SK-N-SH treated with all-trans-retinoic acid at 6 μM for 48 hours (cell line): ENCODE measurements around the gene THAP7.

Experiments used
- ATAC-seq: fragments of 200-7000 bp; cut with Tn5 transposase; 3 replicates; pipeline ENCODE4 v1.9.1; 2020; ENCODE audit warnings: mild to moderate bottlenecking, moderate library complexity
- ARNTL ChIP-seq: fragments of 450-650 bp; formaldehyde crosslinking; IDR thresholded peaks from 2 replicates; pipeline ENCODE4 v1.5.0; 2020; ENCODE audit warnings: low read depth, mild to moderate bottlenecking, moderate library complexity, borderline replicate concordance
- BACH2 ChIP-seq: fragments of 250-450 bp; sonication (Bioruptor Pico); IDR thresholded peaks from 2 replicates; pipeline ENCODE4 v1.9.0; 2021; ENCODE audit warnings: mild to moderate bottlenecking, borderline replicate concordance
- CREB5 ChIP-seq: fragments of 250-450 bp; sonication (Bioruptor Pico); IDR thresholded peaks from 2 replicates; pipeline ENCODE4 v1.5.1; 2020; ENCODE audit warnings: low read depth, mild to moderate bottlenecking, moderate library complexity
- CSDC2 ChIP-seq: fragments of 250-450 bp; sonication (Bioruptor Pico); IDR thresholded peaks from 2 replicates; pipeline ENCODE4 v1.5.0; 2020; ENCODE audit warnings: mild to moderate bottlenecking, moderate library complexity
- CSRNP3 ChIP-seq: fragments of 250-450 bp; sonication (Bioruptor Pico); IDR thresholded peaks from 2 replicates; pipeline ENCODE4 v1.5.1; 2021; ENCODE audit warnings: mild to moderate bottlenecking, moderate library complexity
- ESRRG ChIP-seq: fragments of 250-450 bp; sonication (Bioruptor Pico); IDR thresholded peaks from 2 replicates; pipeline ENCODE4 v1.6.1; 2021; ENCODE audit warnings: mild to moderate bottlenecking
- GLIS3 ChIP-seq: fragments of 250-450 bp; sonication (Bioruptor Pico); IDR thresholded peaks from 2 replicates; pipeline ENCODE4 v1.5.0; 2020; ENCODE audit warnings: mild to moderate bottlenecking, moderate library complexity
- ISL1 ChIP-seq: fragments of 250-450 bp; sonication (Bioruptor Pico); IDR thresholded peaks from 2 replicates; pipeline ENCODE4 v2.1.2; 2022; ENCODE audit warnings: mild to moderate bottlenecking, moderate library complexity
- OSR1 ChIP-seq: fragments of 250-450 bp; sonication (Bioruptor Pico); IDR thresholded peaks from 2 replicates; pipeline ENCODE4 v1.8.0; 2022; ENCODE audit warnings: moderate library complexity, mild to moderate bottlenecking, inconsistent platforms
- PATZ1 ChIP-seq: fragments of 250-450 bp; sonication (Bioruptor Pico); IDR thresholded peaks from 2 replicates; pipeline ENCODE4 v1.8.0; 2020; ENCODE audit warnings: mild to moderate bottlenecking, moderate library complexity, borderline replicate concordance
- POU6F1 ChIP-seq: fragments of 250-450 bp; sonication (Bioruptor Pico); IDR thresholded peaks from 2 replicates; pipeline ENCODE4 v1.8.0; 2021; ENCODE audit warnings: low read depth, mild to moderate bottlenecking, moderate library complexity, borderline replicate concordance
- PPARA ChIP-seq: fragments of 250-450 bp; sonication (Bioruptor Pico); IDR thresholded peaks from 2 replicates; pipeline ENCODE4 v1.5.0; 2020; ENCODE audit warnings: mild to moderate bottlenecking, borderline replicate concordance
- RARB ChIP-seq: fragments of 250-450 bp; sonication (Bioruptor Pico); IDR thresholded peaks from 2 replicates; pipeline ENCODE4 v1.8.0; 2021; ENCODE audit warnings: mild to moderate bottlenecking, moderate library complexity
- SNAI2 ChIP-seq: fragments of 250-450 bp; sonication (Bioruptor Pico); IDR thresholded peaks from 2 replicates; pipeline ENCODE4 v1.5.0; 2020; ENCODE audit warnings: mild to moderate bottlenecking, moderate library complexity
- TCF4 ChIP-seq: fragments of 250-450 bp; sonication (Bioruptor Pico); IDR thresholded peaks from 2 replicates; pipeline ENCODE4 v1.8.0; 2021; ENCODE audit warnings: mild to moderate bottlenecking, moderate library complexity, borderline replicate concordance
- TOX ChIP-seq: fragments of 250-450 bp; sonication (Bioruptor Pico); IDR thresholded peaks from 2 replicates; pipeline ENCODE4 v1.8.0; 2021; ENCODE audit warnings: mild to moderate bottlenecking, moderate library complexity, borderline replicate concordance
- TSHZ2 ChIP-seq: fragments of 250-450 bp; sonication (Bioruptor Pico); IDR thresholded peaks from 2 replicates; pipeline ENCODE4 v1.5.0; 2020; ENCODE audit warnings: mild to moderate bottlenecking, moderate library complexity
- ZC3H10 ChIP-seq: fragments of 250-450 bp; sonication (Bioruptor Pico); IDR thresholded peaks from 2 replicates; pipeline ENCODE4 v1.5.1; 2021; ENCODE audit warnings: mild to moderate bottlenecking, moderate library complexity
- ZFP3 ChIP-seq: fragments of 250-450 bp; sonication (Bioruptor Pico); IDR thresholded peaks from 2 replicates; pipeline ENCODE4 v1.5.0; 2020; ENCODE audit warnings: mild to moderate bottlenecking, moderate library complexity
- ZNF565 ChIP-seq: fragments of 450-650 bp; formaldehyde crosslinking; conservative IDR thresholded peaks from 2 replicates; pipeline ENCODE4 v1.5.0; 2020; ENCODE audit warnings: low read depth, mild to moderate bottlenecking, moderate library complexity
- ZNF70 ChIP-seq: fragments of 450-650 bp; formaldehyde crosslinking; IDR thresholded peaks from 2 replicates; pipeline ENCODE4 v1.5.0; 2020; ENCODE audit warnings: mild to moderate bottlenecking, moderate library complexity
- ZNF8 ChIP-seq: fragments of 450-650 bp; formaldehyde crosslinking; IDR thresholded peaks from 2 replicates; pipeline ENCODE4 v1.5.0; 2020; ENCODE audit warnings: mild to moderate bottlenecking, moderate library complexity

Gene THAP7

GRCh38 chr22:20982563-20982882, 19.4 kb downstream of the THAP7 start:
- peak; percentile 60 for ATAC-seq
- TF ChIP-seq CSRNP3 (CRISPR knock-in tag) (no peak), GLIS3 (no peak), OSR1 (CRISPR knock-in tag) (no peak), ARNTL (CRISPR knock-in tag) (no peak), POU6F1 (CRISPR knock-in tag) (no peak), BACH2 (no peak), ZNF565 (CRISPR knock-in tag) (no peak), ESRRG (CRISPR knock-in tag) (no peak), TSHZ2 (CRISPR knock-in tag) (no peak), ZC3H10 (no peak), ZNF70 (no peak), ISL1 (CRISPR knock-in tag) (no peak), PPARA (CRISPR knock-in tag) (no peak), ZFP3 (CRISPR knock-in tag) (no peak), TOX (no peak)

- ATAC-seq, result peak; percentile 98
- TF ChIP-seq CREB5 (no peak), ZNF8 (CRISPR knock-in tag) (no peak), TSHZ2 (CRISPR knock-in tag) (peak; percentile 60; the same call in 1 of the 2 replicates), ZC3H10 (0 out of 2 replicates have a peak, but pooled peaks have one; percentile 45), ZNF70 (no peak), ESRRG (CRISPR knock-in tag) (no peak), PPARA (CRISPR knock-in tag) (no peak), ISL1 (CRISPR knock-in tag) (no peak), TCF4 (CRISPR knock-in tag) (no peak), CSDC2 (peak; percentile 81), CSRNP3 (CRISPR knock-in tag) (no peak), GLIS3 (no peak), ZFP3 (CRISPR knock-in tag) (peak; percentile 79), ARNTL (CRISPR knock-in tag) (no peak), RARB (CRISPR knock-in tag) (no peak), BACH2 (no peak), ZNF565 (CRISPR knock-in tag) (no peak), TOX (no peak), PATZ1 (no peak), POU6F1 (CRISPR knock-in tag) (no peak; the same call in 1 of the 2 replicates), SNAI2 (CRISPR knock-in tag) (no peak; the same call in 1 of the 2 replicates)
Observed at GRCh38 chr22:20981787-20982562, 19.9 kb downstream of the THAP7 start, which contains the start of gene LZTR1. TSS of gene LZTR1 (plus strand) at chr22:20982297. CDS start at chr22:20982372, 75 bp downstream.
